ENCODE data around the gene PLB1.

PLB1 gene

DNA sequence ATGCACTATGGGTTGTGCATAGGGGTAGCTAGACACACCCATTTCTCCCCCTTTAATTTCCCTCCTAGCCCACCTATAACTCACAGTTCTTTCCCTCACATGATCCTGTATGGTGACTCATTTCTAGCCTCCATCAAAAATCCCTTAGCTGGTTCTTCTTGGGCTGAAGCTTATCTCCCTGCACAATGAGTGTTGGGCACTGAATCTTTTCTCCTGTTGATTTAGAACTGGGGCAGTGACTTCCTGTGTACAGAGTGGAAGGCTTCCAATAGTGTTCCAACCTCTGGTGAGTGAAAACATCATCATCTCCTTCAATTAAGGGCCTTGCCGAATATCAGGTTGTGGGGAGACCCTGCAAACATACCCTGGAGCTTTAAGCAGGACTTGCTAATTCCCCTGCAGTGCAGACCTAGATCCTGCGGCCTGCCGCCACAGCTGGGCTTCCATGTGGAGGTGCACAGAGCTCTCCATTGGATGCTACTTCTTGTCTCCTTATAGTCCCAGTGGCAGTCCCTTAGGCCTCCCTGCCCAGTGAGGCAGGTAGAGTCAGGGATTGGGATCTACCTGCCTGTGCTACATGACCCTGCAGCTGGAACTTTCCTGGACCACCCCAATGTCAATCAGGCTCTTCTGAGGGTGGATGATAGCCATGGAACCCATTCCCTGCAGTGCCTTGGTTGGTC is 121.8 kb downstream of the PLB1 start:
- no peak for DNase-seq

DNA sequence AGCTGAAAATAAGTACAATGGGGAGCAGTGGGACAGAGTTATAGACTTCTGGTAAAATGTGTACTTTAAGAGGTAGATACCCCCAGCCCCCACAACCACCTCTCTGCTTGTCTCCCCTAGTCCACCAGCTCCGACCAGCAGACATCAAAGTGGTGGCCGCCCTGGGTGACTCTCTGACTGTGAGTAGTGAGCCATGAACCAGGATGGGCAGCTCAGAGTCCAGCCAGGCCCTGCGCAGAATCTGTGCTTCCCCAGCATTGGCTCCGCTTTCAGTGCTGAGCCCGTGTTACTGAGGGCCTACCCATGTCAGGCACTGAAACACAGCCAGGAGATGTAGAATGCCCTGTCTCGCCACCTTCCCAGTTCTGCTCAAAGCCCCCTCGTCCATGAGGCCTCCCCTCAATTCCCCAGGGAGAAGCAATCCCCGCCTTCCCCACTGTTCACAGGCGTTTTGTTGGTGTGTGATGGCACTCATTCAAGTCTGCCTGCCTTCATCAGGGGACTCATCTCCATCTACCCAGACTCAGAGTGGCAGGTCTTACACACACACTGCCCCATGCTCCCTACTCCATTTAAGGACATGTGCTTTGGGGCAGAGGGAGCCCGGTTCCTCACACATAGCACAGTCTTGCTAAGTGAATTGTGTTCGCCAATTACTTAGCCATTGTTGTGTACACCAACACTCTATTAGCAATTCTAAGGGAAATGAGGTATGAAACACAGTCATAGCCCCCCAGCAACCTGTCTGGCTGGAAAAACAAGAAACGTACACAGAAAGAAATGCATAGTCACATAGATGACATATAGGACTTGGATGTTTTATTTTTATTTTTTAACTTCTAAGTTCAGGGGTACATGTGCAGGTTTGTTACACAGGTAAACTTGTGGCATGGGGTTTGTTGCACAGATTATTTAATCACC is 122.6 kb downstream of the PLB1 start:
- no peak for DNase-seq

DNA sequence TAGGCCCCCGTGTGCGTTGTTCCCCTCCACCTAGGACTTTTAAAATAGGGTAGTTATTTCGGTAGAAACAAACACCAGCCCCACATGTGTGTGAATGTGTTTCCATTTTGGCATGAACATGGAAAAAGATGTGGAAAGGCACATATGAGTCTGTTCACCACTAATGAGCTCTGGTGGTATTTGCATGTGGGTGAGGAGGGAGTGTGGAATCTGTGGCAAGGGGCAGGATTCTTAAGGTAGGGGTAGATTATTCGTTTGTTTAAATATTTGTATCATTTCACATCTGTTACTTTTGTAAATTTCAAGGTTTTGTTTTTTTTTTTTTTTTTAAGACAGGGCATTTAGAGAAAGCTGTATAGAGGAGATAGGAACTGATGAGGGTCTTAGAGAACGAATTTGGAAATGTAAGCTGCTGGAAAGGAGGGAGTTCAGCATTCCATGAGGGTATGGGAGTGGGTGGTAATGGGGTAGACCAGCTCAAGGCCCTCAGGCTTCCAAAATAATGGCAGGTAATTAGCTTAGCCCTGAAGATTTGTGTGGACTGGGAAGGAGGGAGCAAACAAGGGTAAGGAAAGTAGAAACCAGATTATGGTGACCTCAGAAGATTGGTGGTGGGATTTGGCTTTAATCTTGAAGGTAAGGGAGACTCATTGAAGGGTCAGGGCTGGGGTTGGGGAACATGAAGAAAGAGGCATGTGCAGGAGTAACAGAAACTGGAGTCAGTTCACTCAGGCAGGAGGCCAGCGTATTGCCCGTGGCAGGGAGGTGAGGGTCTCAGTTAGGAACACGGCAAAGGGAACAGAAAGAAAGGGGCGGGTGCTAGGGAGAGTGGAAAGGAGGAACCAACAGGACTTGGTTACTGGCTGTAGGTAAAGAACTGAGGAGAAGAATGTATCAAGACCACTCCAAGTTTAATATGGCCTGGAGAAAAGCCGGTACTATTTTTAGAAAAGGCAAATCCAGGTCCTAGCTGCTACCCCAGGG is 123.6 kb downstream of the PLB1 start:
- DNase-seq = no peak

DNA sequence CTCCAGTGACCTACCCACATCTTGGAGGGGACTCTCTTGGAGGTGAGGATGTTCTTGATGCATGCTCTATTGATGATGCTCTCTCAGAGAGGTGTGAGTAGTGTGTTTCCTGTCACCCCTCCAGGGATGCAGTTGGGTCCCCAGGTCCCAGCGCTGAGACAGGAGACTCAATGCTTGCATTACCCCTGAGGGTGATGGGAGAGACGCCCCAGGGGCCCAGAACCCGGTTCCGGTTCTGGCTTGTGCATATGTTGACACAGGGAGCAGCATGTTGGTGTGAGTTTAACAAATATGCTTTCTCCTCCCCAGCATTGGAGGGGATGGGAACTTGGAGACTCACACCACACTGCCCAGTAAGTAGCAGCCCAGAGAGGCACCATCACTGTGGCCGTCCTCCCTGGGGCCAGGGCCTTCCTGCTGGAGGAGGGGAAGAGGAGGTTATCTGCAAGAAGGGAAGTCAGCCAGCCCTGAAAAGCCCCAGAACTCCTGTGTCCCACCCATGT is 124.5 kb downstream of the PLB1 start:
- peak in 1 of 2 donors; percentile 23 for DNase-seq

DNA sequence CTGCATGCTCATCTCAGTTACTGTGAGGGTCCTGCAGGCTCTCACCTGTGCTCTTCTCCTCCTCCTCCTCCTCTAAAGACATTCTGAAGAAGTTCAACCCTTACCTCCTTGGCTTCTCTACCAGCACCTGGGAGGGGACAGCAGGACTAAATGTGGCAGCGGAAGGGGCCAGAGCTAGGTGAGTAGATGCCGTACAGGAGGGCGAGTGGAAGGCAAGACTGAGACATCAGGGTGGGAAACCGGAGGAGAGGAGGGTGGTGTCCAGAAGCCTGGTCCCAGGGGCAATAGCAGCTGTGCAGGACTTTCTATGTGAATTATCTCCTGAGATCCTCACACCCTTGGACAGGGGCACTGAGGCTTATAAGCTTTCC is 124.9 kb downstream of the PLB1 start:
- DNase-seq = no peak

DNA sequence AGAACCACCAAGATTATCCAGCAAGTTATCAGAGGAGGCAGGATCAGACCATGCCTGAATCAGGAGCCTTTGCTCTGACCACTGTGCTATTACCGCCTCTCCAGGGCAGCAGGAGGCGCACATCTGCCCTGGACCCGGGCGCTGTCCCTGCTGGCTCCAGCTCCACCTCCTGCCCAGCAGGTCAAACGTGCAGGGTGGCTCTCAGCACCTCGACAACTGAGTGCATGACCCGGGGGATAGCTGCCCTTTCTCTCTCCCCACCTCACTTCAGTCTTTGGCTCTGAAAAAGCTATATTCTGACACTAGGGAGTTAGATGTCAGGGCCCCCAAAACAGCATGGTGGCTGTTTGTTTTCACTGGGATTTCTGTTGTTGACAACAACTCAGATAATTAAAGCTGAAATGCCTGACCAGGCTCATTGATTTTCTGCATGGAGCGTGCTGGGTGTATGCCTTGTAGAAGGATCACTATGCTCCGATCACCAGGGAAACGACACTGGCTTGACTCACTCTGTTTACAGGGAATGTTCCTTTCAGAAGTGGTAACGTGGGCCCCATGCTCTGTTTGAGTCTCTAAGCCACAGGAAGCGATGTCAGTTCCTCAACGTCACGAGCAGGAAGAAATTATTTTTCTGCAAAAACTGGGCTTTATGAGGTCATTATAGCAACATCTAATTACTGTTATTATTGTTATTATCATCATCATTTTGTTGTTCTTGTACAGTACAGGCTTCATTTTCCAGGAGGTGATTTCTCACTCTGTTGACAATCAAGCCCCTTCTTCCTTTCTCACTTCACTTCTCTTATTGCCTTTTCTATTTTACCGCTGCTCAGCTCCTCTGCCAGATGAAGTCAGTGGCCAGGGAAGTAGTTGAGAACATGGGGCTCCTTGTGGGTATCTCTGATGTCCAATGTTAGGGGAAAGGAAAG is 125.6 kb downstream of the PLB1 start:
- DNase-seq = peak; percentile 92 to 95

DNA sequence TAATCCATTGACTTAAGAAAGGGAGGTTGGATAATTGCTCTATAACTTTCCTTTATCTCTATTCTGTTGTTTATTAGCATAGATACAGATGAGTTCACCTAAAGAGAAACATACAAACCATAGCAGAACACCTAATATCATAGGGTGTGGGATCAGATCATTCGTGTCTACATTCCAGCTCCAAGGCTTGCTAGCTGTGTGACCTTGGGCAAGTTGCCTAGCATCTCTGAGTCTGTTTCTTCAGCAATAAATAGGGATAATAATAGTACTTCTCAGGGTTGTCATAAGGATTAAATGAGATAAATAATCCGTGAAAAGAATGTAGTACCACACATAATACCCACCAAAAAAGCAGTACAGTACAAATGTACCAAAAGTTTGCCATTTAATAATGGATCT is 126.2 kb downstream of the PLB1 start:
- no peak for DNase-seq

DNA sequence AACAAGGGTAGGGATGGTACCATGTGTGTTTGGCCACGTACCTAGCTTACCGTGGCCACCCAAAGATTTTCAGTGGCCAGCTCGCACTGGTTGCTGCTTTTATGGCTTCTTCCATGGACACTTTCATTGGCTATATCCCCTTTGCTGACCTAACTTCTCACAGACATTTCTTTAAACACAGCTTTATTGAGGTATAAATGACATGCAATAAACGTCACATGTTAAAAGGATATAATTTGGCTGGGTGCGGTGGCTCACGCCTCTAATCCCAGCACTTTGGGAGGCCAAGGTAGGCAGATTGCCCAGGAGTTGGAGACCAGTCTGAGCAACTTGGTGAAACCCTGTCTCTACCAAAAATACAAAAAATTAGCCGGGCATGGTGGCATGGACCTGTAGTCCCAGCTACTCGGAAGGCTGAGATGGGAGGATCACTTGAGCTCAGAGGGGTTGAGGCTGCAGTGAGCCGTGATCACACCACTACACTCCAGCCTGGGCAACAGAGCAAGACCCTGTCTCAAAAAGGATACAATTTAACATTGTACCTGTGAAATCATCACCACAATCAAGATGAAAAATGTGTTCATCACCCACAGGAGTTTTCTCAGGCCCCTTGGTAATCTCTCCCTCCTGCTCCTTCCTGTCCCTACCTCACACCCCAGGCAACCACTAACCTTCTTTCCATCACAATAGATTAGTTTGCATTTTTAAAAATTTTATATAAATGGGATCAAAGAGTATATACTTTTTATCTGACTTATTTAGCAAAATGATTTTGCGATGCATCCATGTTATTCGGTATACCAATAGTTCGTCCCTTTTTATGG is 127.9 kb downstream of the PLB1 start:
- DNase-seq = peak in 1 of 2 donors; percentile 29

DNA sequence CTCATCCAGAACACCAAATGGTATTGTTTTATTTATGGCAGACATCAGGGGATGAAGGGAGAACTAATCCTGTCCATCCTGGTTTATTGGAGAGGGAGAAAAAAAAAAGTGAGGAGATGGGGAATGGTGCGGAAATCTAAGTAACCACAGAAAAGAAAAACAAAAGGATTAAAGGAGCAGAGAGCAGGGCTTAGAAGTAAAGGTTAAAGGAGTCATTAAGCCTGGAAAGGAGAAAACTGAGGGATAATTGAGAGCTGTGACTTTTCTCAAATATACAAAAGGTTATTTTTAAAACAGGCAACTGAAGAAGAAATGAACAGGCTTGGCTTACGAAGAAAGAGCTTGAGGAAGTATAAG is 128.6 kb downstream of the PLB1 start:
- DNase-seq = no peak

DNA sequence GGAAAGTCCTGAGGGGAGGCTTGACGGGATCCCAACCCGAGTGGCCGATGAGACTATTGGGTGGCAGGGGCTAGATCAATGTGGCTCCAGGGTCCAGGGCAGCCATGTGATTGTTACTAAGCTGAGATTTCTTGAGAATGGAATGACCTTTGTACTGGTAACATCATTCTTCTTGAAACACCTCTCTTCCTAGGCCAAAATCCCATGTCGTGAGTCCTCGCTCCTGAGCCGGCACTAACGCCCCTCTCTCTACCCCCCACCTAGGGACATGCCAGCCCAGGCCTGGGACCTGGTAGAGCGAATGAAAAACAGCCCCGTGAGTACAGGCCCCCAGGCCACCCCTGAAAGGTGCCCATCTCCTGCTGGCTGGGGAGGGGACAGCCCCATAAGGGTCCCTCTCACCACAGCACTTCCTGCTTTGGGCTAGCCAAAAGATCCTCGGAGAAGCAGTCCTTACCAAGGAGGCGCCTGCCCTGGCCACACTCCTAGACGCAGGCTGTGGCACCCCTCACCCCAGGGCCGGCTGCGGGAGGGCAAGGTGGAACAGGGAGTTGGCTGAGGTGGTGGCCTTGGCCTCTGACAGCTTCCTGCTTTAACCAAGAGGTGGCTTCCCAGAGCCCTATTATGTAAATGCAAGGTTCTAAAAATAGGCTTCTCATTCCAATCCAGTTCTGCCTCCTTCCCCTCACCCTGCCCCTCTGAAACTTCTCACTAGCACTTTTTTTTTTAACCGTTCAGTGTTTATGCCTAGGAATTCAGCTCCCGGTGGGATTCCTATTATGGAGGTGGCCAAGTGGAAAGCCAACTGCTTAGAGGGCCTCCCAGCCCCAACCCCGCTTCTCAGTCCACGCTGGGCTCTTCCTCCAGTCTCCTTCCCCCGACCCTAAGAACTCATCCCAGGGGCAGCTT is 129.2 kb downstream of the PLB1 start:
- peak; percentile 76 to 86 for DNase-seq

DNA sequence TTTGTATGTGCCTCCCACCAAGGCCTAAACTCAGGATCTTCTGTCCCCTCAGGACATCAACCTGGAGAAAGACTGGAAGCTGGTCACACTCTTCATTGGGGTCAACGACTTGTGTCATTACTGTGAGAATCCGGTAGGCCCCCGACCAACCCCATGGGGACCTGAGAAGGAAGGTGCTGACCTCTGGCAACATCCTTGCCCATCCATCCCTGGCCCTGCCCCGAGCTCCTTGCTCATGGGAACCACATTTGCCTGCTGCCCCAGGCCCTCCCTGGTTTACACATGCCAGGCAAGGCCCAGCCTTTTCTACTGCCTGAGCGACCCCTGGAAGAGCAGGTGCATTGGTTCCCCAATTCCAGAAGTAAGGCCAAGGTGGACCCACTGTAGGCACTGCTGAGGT is 130.5 kb downstream of the PLB1 start:
- DNase-seq = no peak

DNA sequence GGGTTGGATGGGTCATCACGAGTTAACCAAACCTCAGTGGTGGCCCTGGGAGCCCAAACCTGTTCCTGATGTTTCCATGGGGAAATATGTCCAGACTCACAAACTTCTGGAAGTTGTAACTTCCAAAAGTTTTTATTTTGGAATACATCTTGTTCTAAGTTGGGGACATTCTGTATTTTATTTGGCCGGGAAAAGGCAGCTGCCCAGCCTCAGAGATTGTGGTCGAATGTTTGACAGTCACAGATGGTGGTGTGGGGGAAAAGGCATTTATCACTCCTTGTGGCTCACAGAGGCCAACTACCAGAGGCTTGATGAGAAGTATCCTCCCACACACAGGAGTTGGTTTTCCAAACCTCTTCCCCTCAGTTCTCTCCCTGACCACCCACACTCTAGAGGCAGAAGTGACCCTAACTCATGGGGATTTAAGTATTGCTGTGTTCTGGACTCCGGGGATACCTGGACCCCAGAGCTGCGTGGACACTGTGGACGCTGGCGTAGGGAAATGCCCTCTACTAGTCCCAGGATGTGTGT is 131.1 kb downstream of the PLB1 start:
- DNase-seq = no peak

DNA sequence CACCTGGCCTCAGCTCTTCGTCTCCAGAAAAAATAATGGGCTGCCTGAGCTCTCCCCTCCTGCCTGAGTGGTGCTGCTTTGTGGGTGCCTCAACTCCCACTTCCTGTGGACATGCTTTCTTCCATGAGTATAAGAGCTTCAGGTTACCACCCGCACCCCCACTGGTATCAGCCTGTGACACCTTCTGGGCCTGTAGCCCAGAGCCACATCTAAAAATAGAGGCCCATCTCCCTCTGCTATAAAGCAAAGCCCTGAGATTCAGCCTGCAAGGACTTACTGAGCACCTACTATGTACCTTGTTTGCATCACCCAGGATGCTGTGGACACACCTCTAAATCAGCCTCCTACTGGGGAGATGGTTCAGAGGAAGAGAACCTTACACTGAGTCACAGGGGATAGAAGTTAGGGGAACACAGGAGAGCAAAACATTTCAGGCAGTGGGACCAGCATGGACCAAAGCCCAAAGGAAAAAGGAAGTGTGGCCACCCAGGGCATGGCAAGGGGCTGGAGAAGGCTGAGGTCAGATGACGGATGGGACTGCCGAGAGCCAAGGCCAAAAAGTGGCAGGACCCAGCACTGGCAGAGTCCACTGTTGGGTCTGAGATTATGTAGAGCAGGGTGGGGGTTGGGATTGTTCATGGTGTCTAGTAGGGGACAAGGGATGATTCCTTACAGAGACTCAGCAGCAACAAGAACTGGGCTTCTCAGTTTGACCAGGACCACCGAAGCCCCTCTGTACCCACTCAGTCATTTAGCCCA is 132.0 kb downstream of the PLB1 start:
- DNase-seq = no peak

DNA sequence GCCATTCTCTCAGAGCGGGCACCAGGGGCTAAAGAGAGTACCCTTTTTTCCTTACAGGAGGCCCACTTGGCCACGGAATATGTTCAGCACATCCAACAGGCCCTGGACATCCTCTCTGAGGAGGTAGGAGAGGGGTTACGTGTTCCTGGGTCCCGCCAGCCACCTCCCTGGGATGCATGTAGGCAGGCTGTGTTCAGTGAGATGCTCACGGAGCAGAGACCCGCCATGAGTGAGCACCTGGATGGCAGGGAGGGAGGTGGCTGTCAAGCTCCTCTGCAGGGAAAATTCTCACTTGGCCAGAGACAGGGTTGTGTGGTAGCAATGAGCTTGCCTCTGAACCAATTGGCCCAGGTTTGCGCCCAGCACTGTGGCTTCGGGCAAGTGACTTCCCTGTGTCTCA is 132.6 kb downstream of the PLB1 start:
- no peak for DNase-seq

DNA sequence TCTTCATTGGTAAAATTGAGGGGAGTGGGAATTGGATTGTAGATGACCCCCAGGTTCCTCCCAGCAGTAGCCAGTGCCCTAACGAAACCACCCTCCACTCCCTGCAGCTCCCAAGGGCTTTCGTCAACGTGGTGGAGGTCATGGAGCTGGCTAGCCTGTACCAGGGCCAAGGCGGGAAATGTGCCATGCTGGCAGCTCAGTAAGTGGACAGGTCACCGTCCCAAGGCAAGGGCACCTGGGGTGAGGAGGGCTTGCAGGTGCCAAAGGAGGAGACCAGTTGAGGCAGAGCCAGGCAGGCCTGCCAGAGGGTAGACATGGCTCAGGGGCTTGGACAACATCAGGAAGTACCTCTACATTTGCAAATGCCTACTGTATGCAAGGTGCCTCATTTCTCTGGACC is 133.1 kb downstream of the PLB1 start:
- DNase-seq = no peak

DNA sequence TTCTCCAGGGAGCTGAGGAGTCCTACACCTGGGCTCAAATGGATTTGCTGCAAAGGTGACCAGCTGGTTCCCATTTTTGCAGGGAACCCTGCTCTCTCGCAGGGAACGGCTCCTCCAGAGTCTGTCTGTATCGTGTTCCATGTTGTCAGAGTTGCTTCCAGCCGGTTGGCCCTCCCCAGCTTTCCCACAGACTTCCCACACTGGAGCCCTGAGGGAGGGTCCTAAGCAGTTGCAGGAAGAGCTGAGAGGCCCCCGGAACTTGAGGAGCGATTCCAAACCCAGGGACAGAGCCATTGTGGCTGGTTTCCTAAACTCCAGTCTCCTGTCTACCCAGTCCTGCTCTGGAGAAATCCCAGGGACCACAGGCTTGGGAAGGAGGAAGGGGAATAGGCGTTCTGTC is 134.1 kb downstream of the PLB1 start:
- DNase-seq = no peak

DNA sequence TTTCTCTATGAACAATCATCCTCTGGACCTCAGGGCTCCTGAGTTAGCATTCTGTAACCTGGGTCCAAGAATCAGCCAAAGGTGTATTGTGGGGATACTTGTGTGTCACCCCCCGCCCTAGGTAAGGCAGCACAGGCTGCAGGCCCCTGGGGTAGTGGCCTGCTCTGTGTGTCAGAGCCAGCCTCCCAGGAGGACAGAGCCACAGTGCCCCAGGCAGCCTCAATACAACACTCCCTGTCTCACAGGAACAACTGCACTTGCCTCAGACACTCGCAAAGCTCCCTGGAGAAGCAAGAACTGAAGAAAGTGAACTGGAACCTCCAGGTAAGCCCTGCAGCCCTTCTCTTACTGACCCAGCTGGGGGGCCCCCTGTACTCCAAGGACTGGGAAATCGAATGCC is 134.5 kb downstream of the PLB1 start:
- DNase-seq = no peak

DNA sequence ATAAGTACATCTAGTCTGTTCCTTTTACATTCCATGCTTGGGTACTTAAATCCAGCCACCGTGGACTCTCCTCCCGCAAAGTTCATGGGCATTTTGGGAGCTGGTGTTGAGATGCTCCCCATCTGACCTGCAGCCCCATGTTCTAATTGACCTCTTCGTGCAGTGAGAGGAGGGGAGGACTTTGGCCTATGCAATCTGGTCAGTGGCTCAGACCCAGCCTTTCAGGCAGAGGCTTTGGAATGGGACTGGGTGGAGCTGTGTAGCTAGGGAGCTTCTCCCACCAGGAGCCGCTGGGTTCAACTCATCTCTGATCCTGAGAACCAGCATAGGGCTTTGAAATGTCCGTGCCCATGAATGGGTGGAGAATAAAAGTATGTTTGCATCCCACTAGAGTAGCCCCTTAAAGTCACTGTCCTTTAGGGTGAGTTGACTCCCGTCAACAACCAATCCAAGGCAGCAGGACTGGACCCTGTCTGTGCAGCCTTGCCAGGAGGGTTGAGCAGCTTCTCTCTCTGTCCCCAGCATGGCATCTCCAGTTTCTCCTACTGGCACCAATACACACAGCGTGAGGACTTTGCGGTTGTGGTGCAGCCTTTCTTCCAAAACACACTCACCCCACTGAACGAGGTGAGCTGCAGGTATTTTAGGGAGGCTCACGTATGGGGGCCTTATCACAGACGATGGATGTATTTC is 135.8 kb downstream of the PLB1 start:
- DNase-seq = no peak
